LoVo (cell line): Measurements from ENCODE around the gene FRAS1.
"Not testable (repeated sequence)": the region's sequence is repeated elsewhere in the genome, so short reads cannot be mapped to it uniquely, and the experiment has no call there.

Source experiments
- DNase-seq: peaks from one replicate; pipeline ENCODE4 v3.0.0-alpha.2; 2016; ENCODE audit warnings: low spot score

The FRAS1 gene, protein sequence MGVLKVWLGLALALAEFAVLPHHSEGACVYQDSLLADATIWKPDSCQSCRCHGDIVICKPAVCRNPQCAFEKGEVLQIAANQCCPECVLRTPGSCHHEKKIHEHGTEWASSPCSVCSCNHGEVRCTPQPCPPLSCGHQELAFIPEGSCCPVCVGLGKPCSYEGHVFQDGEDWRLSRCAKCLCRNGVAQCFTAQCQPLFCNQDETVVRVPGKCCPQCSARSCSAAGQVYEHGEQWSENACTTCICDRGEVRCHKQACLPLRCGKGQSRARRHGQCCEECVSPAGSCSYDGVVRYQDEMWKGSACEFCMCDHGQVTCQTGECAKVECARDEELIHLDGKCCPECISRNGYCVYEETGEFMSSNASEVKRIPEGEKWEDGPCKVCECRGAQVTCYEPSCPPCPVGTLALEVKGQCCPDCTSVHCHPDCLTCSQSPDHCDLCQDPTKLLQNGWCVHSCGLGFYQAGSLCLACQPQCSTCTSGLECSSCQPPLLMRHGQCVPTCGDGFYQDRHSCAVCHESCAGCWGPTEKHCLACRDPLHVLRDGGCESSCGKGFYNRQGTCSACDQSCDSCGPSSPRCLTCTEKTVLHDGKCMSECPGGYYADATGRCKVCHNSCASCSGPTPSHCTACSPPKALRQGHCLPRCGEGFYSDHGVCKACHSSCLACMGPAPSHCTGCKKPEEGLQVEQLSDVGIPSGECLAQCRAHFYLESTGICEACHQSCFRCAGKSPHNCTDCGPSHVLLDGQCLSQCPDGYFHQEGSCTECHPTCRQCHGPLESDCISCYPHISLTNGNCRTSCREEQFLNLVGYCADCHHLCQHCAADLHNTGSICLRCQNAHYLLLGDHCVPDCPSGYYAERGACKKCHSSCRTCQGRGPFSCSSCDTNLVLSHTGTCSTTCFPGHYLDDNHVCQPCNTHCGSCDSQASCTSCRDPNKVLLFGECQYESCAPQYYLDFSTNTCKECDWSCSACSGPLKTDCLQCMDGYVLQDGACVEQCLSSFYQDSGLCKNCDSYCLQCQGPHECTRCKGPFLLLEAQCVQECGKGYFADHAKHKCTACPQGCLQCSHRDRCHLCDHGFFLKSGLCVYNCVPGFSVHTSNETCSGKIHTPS (N-terminal part only)

GRCh38 chr4:78057135-78057599, at the start of gene FRAS1:
FRAS1 (plus strand) TSS chr4:78057323; CDS start chr4:78058010, 687 bp downstream.
- DNase-seq: peak; percentile 20

- not testable (repeated sequence) for DNase-seq
Observed at GRCh38 chr4:78011003-78011402, 46.1 kb upstream of the FRAS1 start.

GRCh38 chr4:78014889-78015886, 41.9 kb upstream of the FRAS1 start:
- DNase-seq: no peak

DNA sequence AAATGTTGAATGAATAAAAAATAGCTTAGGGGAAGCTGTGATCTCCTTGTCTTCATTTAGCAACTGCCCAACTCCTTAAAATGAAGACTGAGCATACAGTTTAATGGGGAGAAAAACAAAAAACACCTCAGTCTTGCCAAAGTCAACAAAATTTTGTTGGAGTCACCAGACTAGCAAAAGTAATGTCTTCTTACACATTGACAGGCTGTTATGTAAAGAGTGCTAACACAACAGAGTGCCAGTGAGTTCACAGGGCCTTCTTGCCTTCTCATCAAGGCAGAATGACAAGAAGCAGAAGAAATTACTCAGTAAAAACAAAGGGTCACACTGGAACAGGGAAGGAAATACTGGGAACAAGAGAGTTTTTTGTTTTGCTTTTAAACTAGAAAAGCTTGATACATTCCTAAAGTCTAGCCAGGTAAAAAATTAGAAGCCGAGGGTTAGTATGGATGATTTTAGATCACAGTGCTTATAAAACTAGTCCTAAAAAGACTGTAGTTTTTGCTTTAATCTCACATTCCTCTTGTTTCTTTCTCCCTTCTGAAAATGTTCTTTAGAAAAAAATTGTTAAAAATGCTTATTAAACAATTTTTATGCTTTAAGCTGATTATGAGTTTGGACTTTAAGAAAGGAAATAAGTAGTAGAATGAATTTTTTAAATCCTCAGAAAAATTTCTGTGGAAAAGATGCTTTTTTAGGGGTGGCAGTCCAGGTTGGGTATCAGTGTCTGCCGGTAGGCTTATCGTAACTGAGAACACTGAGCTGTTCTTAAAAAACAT, 38.7 kb upstream of the FRAS1 start:
- no peak for DNase-seq

- no peak for DNase-seq
Observed at GRCh38 chr4:78019414-78019813, 37.7 kb upstream of the FRAS1 start.

DNA sequence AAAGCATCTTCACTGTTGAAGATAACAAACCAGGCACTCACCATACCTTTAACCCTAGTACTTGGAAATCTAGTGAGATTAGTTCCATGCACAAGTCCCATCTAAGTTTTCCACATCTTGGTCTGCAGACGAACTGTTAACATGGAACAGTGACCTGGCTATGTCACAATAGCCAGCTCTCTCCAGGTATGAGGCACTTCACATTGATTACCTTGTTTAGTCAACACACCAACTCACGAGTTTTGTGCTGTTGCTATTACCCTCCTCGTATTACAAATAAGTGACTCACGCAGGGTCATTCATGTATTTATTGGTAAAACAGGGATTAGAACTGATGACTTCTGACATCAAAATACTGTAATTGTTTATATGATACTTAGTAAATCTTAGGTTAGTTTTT, 36.4 kb upstream of the FRAS1 start:
- DNase-seq: no peak

- no peak for DNase-seq
Observed at GRCh38 chr4:78022517-78022916, 34.6 kb upstream of the FRAS1 start.

DNA sequence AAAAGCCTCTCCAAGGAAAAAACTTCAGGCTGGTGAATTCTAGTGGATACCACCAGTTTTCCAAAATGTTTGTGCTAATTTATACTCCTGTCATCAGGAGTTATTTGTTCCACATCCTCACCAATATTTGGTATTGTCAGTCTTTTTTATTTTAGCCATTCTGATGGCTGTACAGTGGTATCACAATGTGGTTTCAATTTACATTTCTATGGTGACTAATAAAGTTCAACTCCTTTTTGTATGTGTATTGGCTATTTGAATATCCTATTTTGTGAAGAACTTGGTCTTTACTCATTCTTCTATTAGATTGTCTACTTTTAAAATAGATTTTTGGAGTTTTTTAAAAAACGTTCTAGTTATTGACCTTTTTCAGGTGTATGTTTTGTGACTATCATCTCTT, 33.0 kb upstream of the FRAS1 start:
- no peak for DNase-seq

DNA sequence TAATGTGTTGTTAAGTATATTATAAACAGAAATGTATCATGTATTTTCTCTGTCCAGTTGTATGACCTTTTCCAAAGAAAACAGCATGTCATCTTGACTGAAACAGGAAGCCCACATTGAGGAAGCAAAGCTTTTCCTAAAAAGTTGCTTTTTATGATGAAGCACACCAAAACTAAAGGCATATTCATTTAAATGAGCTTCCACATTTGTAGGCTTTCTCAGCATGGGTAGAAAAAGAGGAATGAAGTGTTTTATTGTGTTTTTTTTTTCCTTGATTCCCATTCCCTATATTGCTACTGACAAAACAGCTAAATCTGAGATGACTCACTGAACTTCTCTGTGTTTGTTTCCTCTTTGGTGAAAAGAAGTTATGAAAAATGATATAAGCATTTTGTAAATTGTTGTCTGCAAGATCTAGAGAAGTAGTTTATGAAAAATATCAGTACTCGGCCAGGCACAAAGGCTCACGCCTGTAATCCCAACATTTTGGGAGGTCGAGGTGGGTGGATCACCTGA, 32.5 kb upstream of the FRAS1 start:
- no peak for DNase-seq

GRCh38 chr4:78031417-78031950, 25.6 kb upstream of the FRAS1 start:
- no peak for DNase-seq

DNA sequence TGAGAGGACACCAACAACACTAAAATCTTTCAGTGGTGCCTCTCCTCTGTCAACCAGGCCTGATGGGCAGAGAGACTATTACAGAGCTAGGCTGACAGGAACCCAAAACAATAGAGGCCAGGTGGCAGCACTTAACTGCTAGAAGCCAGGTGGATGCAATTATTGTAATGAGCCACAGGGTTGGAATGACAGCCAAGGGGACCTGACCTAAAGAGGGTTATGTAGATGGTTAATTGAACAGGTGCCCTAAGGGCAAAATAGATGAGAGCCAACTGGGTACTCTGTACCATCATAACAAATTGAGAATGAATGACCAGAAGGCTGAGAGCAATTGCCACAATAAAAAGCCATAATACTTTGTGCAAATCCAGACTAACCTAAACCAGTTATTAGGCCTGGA, 24.7 kb upstream of the FRAS1 start:
- no peak for DNase-seq

DNA sequence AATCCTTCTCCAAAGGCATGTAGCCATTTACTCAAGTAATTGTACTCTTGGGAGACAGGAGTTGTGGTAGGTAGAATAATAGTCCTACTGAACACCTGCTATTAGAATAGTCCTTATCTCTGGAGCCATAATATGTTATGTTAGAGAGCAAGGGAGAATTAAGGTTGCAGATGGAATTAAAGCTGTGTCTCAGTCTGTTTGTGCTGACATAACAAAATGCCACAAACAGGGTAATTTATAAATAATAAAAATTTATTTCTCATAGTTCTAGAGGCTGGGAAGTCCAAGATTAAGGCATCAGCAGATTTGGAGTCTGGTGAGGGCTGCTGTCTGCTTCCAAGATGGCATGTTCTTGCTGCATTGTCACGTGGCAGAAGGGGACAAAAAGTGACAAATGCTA, 24.2 kb upstream of the FRAS1 start:
- DNase-seq: no peak

- no peak for DNase-seq
Observed at GRCh38 chr4:78033861-78034260, 23.3 kb upstream of the FRAS1 start.

- no peak for DNase-seq
Observed at GRCh38 chr4:78038704-78039103, 18.4 kb upstream of the FRAS1 start.

- DNase-seq: no peak
Observed at GRCh38 chr4:78039678-78040077, 17.4 kb upstream of the FRAS1 start.

GRCh38 chr4:78040431-78040830, 16.7 kb upstream of the FRAS1 start:
- DNase-seq: no peak

- DNase-seq: no peak
Observed at GRCh38 chr4:78047366-78047765, 9.8 kb upstream of the FRAS1 start.

DNA sequence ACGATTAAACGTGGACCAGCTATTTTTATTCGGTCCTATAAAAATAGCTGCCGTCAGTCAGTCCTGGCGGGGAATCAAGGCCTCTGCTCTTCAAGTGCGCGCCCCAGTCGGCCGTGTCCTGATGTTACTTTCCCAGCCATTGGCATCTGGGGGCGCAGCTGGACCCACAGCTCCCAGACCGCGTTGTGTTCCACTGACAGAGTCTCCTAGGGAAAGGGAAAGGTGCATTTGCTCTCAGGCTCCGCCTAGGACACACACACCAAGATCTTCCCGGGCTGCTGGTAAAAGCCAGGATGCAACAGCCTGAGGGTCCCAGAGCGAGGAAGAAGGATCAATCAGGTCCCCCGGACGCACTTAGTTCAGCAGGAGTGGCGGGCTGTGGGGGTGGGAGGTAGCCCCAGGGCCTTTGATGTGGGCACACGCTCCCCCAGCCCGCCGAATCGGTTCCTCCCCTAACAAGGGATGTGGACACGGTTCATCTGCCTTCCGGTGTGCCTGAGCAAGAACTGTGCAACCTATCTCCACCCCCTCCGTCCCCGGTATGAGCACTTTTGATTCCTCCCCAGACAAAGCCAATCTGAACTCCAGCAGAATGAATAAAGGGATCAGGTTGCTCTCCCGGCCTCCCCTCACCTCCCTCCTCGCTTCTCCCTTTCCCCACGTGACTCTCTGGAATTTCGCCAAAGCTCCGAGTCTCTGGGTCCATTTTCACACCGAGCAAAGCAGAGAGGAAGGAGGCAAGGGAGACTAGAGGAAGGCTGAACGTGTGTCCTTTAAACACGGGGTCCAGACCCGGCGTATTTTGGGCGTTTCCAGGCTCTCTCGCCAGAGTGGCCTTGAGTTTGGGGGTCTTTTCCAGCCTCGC, 626 bp upstream of the FRAS1 start:
- peak; percentile 67 for DNase-seq
